Ramos (cell line): ENCODE results near the gene CHD1.
"Not testable (repeated sequence)": the region's sequence is repeated elsewhere in the genome, so short reads cannot be mapped to it uniquely, and the experiment has no call there.

Experiments used
- in situ Hi-C: fragments of 300-500 bp; cut with MboI; formaldehyde crosslinking; loops from one replicate; pipeline ENCODE4 v1.14.3; 2022; ENCODE audit warnings: low sequenced_read_pairs; ENCODE audit not compliant: unreplicated experiment

The CHD1 gene

DNA sequence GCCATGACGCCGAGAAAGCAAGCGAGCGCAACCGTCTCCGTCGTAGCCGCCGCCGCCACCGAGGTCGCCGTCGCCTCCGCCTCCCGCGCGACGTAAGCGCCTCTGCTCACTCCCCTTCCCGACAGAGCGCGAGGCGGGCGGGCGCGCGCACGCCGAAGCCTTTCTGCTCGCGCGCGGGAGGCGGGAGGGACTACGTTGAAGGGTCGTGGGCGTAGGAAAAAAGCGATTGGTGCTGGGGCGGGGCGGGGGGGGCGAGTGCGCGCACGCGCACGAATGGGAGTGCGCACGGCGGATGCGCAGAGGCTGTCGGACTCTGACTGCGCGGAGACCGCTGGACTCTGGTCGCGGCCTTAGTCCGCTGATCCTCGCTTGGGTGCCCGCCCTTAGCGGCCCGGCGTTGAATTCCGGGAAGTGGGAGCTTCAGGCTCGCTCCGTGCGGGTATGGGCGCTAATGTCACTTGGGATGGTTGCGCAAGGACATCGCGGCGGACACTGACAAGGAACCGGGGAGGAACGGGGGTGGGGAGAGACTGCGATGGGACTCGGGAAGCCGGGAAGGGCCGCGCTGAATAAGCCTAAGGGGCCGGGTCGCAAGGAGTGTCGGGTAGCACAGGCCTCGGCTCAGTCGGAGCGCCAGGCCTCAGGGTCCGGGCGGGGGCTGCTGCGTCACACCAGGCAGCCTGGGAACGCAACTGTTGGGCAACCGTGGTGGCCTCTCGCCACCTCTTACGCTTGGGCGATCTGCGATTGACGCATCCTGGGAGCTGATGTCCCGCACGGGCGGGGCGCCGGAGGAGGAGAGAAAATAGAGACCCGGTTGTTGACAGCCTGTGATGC lies at the start of gene CHD1:
CHD1 (minus strand) TSS at position 135 of the 837 bp plus-strand sequence. CDS start 2,621 bp downstream, outside the sequence.
- in situ Hi-C loops = loop anchor here (10.0 kb wide), 1 partner anchor 106 kb away; no protein-coding TSS in a partner anchor

DNA sequence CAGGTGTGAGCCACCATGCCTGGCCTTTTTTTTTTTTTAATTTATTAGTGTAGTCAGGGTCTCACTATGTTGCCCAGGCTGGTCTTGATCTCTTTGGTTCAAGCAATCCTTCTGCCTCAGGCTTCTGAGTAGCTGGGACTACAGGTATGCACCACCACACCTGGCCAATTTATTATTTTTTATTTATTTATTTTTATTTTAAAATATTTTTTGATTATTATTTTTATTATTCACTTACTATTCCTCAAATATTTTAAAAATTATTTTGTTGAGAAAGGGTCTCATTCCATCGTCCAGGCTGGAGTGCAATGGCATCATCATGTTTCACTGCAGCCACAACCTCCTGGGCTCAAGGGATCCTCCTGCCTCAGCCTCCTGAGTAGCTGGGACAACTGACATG lies 49.7 kb upstream of the CHD1 start:
- in situ Hi-C loops = no loop called here

DNA sequence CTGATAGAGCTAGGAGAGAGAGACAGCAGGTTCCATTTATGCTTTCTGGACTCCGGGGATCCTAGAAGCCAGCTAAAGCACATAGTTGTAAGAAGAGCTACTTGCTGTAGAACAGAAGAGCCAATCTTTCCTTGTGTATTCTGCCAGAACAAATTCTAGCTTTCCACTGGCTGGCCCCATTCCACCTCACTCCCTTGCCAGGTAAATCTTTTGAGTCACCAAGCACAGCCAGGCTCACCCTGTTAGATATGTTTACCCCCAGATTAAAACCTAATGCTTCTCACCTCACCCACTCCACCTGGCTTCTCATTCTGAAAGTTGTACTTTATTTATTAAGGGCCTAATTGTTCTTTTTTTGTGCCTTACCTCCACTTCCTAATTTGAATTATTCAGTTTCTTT lies 48.9 kb upstream of the CHD1 start:
- in situ Hi-C loops = no loop called here

DNA sequence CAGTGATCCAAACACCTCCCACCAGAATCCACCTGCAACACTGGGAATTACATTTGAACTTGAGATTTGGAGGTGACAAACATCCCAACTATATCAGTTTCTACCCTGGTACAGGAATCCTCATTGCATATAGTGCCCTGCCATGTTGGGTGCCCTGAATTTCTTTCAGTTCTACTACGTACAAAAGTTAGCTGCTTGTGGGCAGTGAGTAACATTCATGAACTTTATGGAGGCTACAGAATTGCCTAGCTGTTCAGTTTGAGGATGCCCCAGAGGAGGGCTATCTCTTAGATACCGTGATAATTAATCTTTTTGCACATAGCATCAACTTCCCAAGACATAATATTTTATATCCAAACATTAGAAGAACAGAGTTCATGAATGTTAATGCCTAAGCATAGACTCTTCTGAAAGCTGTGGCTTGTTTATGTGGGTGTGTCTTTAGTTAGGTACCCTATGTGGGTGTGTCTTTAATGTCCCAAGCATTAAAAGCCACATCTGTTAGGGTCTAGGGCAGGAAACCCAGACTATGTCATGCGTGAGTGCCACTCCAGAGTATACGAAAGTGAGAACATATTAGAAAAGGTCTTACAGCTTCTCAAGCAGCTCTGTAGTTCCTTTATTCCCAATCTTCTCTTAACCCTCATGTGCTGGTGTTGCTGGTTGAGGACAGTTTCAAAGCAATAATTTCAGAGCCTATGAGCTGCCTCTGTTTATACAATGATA lies 47.0 kb upstream of the CHD1 start:
- in situ Hi-C loops = no loop called here

DNA sequence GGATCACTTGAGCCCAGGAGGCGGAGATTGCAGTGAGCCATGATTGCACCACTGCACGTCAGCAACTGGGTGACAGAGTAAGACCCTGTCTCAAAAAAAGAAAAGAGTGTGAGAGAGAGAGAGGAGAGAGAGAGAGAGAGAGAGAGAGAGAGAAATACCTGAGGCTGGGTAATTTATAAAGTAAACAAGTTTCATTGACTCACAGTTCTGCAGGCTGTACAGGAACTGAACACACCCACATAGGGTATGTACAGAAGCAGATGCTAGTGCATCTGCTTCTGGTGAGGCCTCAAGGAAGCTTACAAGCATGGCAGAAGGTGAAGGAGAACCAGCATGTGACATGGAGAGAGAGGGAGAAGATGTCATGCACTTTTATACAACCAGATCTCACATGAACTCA lies 46.4 kb upstream of the CHD1 start:
- in situ Hi-C loops = no loop called here

DNA sequence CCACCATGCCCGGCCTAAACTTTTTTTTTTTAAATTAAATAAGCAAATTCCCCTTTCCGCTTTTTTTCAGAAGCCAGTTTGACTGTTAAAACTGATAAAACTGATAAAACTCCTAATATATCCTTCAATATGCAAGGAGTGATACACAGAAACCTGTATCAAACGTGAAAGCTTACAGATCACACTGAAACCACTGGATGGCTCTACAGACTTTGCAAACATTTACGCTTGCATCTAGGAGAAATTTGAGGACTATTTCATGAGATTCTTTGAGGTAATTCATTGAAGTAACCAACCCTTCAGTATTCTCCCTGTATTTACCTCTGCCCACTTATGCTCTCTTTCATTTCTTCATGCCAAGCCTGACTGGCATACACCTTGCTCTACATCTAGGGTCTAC lies 40.6 kb upstream of the CHD1 start:
- in situ Hi-C loops = no loop called here

DNA sequence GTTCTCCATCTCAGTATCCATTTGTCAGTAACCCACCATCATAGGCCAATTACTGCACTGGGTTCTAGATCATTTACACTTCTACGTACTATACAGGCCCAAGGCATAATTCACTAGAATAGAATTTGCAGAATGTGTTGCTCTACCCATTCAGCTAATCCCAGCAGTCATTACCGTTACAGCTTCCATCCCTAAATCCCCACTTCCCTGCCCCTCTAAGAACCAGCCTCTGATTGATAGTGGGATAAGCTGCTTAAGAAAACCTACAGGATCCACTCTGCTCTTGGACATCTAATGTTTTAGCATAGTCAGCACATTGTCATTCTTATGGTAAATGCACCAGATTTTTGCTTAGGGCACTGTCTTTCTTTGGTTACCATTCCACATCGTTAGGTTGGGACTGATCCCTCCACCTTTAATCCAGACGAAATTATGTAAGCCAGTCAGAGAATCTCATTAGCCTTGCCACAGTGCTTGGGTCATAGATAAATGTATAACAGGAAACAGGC lies 39.3 kb upstream of the CHD1 start:
- in situ Hi-C loops = no loop called here

DNA sequence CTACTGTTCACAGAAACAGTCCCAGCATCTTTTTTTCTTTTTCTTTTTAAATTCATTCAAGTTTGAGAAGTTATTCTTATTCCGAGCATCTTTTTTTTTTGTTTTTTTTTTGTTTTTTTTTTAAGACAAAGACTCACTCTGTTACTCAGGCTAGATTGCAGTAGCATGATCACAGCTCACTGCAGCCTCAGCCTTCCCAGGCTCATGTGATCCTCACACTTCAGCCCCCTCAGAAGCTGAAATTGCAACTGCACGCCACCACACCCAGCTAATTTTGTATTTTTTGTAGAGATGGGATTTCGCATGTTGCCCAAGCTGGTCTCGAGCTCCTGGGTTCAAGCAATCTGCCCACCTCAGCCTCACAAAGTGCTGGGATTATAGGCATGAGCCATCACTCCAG lies 36.4 kb upstream of the CHD1 start:
- in situ Hi-C loops = no loop called here

DNA sequence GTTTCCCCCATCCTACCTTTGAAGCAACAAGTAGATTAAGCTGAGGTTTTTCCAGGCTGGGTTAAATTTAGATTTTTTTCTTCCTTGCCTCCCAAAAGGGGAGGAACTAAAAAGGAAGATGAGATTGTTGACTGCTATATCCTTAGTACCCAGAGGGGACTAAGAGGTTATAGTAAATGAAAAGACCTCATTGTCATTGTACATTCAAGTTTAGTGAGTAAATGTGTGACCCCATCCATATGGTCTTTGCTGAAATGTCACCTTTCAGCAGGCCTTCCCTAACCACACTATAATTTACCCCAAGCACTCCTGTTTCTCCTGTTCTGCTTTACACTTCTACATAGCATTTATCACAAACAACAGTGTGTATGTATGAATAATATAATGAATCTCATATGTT lies 35.8 kb upstream of the CHD1 start:
- in situ Hi-C loops = no loop called here

DNA sequence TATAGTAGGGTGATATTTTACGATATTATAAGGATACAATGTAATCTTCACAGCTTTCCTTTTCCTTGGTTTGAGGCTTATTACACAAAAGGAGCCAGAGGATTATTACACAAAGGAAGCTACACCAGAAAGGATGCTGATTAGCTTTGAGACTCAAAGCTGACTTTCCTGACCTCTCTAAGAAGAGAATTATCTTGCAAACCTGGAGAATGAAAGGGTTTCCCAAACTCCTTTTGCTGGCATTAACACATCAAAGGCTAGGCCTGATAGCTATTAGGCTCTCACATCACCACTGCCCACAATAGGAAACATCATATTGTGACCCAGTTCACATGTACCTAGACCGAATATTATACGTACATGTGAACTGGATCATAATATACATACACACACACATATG lies 34.2 kb upstream of the CHD1 start:
- in situ Hi-C loops = no loop called here

DNA sequence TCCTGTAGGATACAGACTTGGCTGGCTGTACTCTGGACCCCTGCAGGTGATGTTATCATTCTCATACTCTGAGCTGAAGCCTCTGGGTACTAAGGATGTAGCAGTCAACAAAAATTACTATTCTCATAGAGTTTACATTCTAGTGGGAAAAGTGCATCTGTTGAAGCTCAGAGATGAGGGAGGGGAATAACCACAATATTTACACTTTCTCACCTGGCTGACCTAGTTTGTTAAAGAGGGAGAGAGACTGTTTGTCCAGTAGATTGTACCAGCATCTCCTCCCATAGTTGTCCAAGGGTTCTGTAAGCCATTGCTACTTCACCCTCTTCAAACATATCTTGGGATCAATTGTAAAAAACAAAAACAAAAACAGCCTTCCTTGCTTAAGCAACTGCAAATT lies 33.8 kb upstream of the CHD1 start:
- in situ Hi-C loops = no loop called here

DNA sequence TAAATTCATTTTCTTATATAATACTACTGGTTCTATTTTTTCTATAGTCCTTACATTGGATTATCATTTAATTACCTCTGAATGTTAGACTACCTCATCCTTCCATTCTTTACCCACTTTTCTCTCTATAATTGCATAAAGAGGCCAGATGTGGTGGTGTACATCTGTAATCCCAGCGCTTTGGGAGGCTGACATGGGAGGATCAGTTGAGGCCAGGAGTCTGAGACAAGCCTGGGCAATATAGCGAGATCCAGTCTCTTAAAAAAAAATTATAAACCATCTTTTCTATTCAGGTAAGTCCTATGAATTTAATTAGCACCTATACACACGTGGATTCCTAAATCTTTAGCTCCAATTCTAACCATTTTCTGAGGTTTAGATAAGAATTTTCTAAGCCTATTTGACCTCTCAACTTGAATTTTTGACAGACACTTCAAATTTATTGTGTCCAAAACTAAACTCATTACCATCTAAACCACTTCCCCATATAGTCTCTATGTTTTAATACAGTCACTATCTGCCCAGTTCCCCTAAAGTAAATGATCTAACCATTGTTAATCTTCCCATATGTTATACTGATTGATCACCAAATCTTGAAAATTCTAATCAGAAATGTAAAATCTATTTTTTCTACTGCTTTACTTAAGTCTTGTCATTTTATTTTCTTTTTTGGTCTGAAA lies 33.0 kb upstream of the CHD1 start:
- in situ Hi-C loops = no loop called here

DNA sequence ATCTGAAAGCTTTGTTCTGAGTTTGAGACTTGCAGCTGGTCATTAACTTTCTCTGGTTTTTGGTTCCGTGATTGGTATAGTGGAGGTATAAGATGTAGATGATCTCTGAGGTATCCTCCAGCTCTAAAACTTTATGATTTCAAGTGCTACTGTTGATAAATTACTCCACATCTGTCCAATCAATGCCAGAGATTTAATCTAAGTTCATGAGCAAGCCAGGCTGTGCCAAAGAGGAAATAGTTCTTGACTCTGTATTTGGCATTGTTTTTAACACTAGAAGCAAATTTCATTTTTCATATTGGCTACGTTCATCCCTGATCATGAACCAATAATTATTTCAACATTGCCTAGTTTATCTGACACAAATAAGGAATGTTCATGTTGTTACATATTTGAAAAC lies 28.5 kb upstream of the CHD1 start:
- in situ Hi-C loops = no loop called here

DNA sequence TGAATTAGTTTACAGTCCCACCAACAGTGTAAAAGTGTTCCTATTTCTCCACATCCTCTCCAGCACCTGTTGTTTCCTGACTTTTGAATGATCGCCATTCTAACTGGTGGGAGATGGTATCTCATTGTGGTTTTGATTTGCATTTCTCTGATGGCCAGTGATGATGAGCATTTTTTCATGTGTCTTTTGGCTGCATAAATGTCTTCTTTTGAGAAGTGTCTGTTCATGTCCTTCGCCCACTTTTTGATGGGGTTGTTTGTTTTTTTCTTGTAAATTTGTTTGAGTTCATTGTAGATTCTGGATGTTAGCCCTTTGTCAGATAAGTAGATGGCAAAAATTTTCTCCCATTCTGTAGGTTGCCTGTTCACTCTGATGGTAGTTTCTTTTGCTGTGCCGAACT lies 27.1 kb upstream of the CHD1 start:
- in situ Hi-C loops = not testable (repeated sequence)

DNA sequence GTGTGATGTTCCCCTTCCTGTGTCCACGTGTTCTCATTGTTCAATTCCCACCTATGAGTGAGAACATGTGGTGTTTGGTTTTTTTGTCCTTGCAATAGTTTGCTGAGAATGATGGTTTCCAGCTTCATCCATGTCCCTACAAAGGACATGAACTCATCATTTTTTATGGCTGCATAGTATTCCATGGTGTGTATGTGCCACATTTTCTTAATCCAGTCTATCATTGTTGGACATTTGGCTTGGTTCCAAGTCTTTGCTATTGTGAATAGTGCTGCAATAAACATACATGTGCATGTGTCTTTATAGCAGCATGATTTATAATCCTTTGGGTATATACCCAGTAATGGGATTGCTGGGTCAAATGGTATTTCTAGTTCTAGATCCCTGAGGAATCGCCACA lies 26.7 kb upstream of the CHD1 start:
- in situ Hi-C loops = not testable (repeated sequence)

DNA sequence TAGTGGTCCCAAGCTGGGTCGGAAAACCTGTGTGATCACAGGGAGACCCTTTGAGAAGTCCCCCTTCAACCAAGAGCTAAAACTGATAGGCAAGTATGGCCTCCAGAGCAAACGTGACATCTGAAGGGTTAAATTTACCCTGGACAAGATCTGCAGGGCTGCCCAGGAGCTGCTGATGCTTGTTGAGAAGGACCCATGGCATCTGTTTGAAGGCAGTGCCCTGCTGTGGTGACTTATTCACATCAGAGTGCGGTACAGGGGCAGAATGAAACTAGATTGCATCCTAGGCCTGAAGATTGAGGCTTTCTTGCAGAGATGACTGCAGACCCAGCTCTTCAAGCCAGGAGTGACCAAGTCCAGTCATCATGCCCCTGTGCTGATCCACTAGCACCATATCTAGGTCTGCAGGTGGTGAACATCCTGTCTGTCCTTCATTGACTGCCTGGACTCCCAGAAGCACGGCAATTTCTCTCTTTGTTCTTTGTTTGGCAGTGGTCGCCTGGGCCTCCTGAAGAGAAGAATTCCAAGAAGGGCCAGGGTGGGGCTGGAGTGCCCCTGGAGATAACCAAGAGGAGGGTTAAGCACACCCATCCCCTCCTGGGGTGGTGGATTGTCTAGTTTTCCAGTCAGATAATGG lies 25.7 kb upstream of the CHD1 start:
- in situ Hi-C loops = no loop called here

DNA sequence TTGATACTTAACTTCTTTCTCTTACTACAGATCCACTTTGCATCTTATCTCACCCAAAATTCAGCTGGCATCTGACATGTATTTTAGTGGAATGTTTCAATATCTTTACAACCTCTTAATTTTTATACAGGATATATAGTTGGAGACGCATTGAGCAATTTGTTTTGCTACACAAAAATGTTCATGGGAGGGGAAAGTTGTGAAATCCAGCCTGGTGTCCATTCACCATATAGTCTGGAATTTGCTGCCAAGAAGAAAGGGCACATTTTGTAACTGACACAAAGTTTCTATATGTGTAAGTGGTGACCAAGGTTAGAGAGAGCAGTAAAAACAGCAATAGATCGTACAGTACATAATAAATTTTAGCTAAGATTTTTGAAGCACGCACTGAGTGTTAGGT lies 14.0 kb upstream of the CHD1 start:
- in situ Hi-C loops = no loop called here

DNA sequence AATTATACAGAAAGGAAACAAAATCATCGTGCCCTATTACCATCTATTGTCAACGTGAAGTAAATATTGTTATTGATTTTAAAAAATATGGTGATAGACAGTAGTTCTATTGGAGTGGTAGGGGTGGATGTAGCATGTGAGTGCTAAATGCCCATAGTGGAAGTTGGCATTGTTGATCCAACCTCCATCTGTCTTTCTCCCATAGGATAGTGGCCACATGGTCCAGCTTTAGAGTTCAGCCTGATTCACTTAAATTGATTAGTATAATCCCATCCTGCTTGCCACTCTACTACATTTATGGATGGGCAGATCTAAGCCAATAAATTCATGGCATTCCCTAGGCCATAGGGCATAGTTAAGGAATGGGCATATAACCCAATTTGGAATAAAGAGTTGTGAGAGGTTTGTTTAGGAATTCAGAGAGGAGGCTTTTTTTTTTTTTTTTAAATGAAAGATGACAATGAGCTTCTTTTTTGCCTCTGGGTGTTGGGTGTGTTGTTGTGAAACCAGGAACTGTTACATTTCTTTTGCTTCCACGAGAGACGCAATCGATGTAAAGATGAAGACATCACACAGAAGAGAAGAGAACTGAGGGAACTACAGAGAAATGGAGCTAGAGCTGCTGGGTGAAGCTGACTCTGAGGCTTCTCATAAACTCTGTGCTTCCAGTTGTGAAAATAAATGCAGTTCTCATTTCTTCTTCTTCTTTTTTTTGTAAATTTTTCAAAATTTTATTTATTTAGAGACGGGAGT lies 12.5 kb upstream of the CHD1 start:
- in situ Hi-C loops = no loop called here

DNA sequence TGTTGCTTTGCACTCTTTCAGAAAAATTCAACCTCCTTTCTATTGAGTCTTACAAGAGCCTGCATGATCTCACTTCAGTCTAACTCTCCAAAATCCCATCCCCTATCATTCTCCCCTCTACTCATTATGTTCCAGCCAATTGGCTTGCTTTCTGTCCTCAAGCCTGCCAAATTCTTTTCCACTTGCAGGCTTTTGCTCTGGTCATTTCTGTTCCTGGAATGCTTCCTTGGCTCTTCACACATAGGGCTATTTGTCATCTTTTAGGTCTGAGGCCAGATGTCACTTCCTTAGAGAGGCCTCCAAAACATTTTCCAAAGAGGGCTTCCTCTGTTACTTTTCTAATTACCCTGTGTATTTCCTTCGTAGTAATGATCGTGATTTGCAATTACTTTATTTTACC lies 11.8 kb upstream of the CHD1 start:
- in situ Hi-C loops = no loop called here

DNA sequence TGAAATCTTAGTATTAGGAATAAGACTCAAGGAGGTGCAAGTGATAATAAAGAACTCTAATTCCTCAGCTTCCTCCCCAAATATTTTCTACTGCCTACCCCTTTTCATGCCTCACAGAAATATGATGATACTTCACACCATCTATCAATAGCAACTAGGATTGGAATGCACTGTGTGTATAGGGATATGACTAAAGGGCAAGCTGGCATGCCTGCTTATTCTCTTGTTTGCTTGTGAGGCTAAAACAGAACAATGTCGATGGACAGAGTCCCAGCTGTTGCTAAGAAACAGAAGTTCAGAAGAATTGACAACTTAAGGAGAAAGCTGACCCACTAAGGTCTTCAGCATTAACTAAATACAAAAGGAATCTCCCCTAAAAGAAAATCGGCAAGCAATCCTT lies 9.7 kb upstream of the CHD1 start:
- in situ Hi-C loops = no loop called here
